Large intestine (tissue), 3 donors: ENCODE measurements around the gene ABCC1. TPM values are rescaled to one million over a fixed set of nuclear protein-coding genes. Genes with fewer than 3 reads are reported as not detected.
A peak's percentile ranks its signal among the peaks of the same experiment; 100 is the strongest.

ENCODE experiments used
- DNase-seq, 2 donors: peaks; one replicate each; pipeline versions ENCODE4 v3.0.0 to v3.0.0-alpha.2; 2013
- H3K27ac ChIP-seq: one replicate; pipeline ENCODE4 v1.5.1; 2013; ENCODE audit warnings: low read length
- H3K27me3 ChIP-seq: 2 replicates; pipeline ENCODE4 v1.6.1; 2013; ENCODE audit warnings: low read length; ENCODE audit not compliant: control insufficient read depth, insufficient read depth
- H3K36me3 ChIP-seq: 2 replicates; pipeline ENCODE4 v1.6.1; 2013; ENCODE audit warnings: low read length; ENCODE audit not compliant: control insufficient read depth, insufficient read depth
- H3K4me1 ChIP-seq: one replicate; pipeline ENCODE4 v1.6.1; 2013; ENCODE audit warnings: low read length; ENCODE audit not compliant: control insufficient read depth, insufficient read depth
- H3K4me3 ChIP-seq: one replicate; pipeline ENCODE4 v1.5.1; 2013; ENCODE audit warnings: low read length
- H3K9me3 ChIP-seq: one replicate; pipeline ENCODE4 v1.6.1; 2013; ENCODE audit warnings: mild to moderate bottlenecking, low read depth, low read length, moderate library complexity; ENCODE audit not compliant: control insufficient read depth
- WGBS: methylation state at CpG from one replicate; pipeline ENCODE4 v1.1.5; 2013; ENCODE audit warnings: low lambda C conversion rate; ENCODE audit not compliant: insufficient coverage; 5-methylcytosine and 5-hydroxymethylcytosine counted together
- polyA plus RNA-seq: library from polyadenylated mRNA; unstranded; fragments of 120-200 nt; gene quantifications from one replicate; pipeline ENCODE4 v1.2.1, GENCODE V29; 2013

ABCC1 gene
- polyA plus RNA-seq, 1 donor, result 10.6 TPM

GRCh38 chr16:16120382-16121184 is 171.2 kb downstream of the ABCC1 start:
- Histone ChIP-seq H3K9me3 (peaks cover 18% of the 10 kb centered on the region), H3K4me1 (peaks cover 4% of the 10 kb centered on the region), H3K4me3 (no peak overlapping the region), H3K27me3 (no peaks in the 10 kb centered on the region), H3K36me3 (peaks cover 31% of the 10 kb centered on the region), H3K27ac (peak overlapping the region; percentile 13)
- no CpG with 5 or more reads among the region's 17 CpGs for WGBS
- DNase-seq, result no peak

- Histone ChIP-seq H3K27me3 (no peaks in the 10 kb centered on the region), H3K4me3 (no peak overlapping the region), H3K27ac (no peak overlapping the region), H3K36me3 (peaks cover 31% of the 10 kb centered on the region), H3K9me3 (peaks cover 18% of the 10 kb centered on the region), H3K4me1 (peaks cover 4% of the 10 kb centered on the region)
- no peak for DNase-seq
- WGBS, result no CpG with 5 or more reads among the region's 6 CpGs
Measured at GRCh38 chr16:16121185-16121727, 171.8 kb downstream of the ABCC1 start.

- no peak for DNase-seq
- H3K4me1 ChIP-seq, result peaks cover 4% of the 10 kb centered on the region
- WGBS, result no CpG with 5 or more reads among the region's 12 CpGs
- H3K4me3 ChIP-seq, result no peak overlapping the region
- no peak overlapping the region for H3K27ac ChIP-seq
- H3K27me3 ChIP-seq, result no peaks in the 10 kb centered on the region
- peaks cover 18% of the 10 kb centered on the region for H3K9me3 ChIP-seq
- H3K36me3 ChIP-seq, result peaks cover 24% of the 10 kb centered on the region
Measured at GRCh38 chr16:16122264-16122663, 172.8 kb downstream of the ABCC1 start.

GRCh38 chr16:16124438-16124837 is 175.0 kb downstream of the ABCC1 start:
- Histone ChIP-seq H3K4me1 (peaks cover 4% of the 10 kb centered on the region), H3K27ac (no peak overlapping the region), H3K27me3 (no peaks in the 10 kb centered on the region), H3K36me3 (peaks cover 16% of the 10 kb centered on the region), H3K9me3 (peaks cover 10% of the 10 kb centered on the region), H3K4me3 (no peak overlapping the region)
- no peak for DNase-seq
- no CpG with 5 or more reads among the region's 10 CpGs for WGBS

GRCh38 chr16:16124974-16125373 is 175.6 kb downstream of the ABCC1 start:
- no peaks in the 10 kb centered on the region for H3K27me3 ChIP-seq
- H3K4me1 ChIP-seq, result peaks cover under 1% of the 10 kb centered on the region
- peaks cover 10% of the 10 kb centered on the region for H3K9me3 ChIP-seq
- no peak overlapping the region for H3K27ac ChIP-seq
- no peak overlapping the region for H3K4me3 ChIP-seq
- H3K36me3 ChIP-seq, result peaks cover 16% of the 10 kb centered on the region
- WGBS, result 100% methylated on average over 2 of the region's 3 CpGs
- DNase-seq, result no peak

- Histone ChIP-seq H3K4me1 (no peaks in the 10 kb centered on the region), H3K4me3 (no peak overlapping the region), H3K36me3 (peaks cover 15% of the 10 kb centered on the region), H3K27me3 (no peaks in the 10 kb centered on the region), H3K9me3 (peaks cover 10% of the 10 kb centered on the region), H3K27ac (no peak overlapping the region)
- DNase-seq, result no peak
- WGBS, result no CpG with 5 or more reads among the region's 10 CpGs
Measured at GRCh38 chr16:16126896-16127295, 177.5 kb downstream of the ABCC1 start.

- peak; percentile 55 for DNase-seq
- Histone ChIP-seq H3K4me3 (no peak overlapping the region), H3K27me3 (no peaks in the 10 kb centered on the region), H3K4me1 (no peaks in the 10 kb centered on the region), H3K36me3 (peaks cover 11% of the 10 kb centered on the region), H3K27ac (no peak overlapping the region), H3K9me3 (peaks cover 10% of the 10 kb centered on the region)
- WGBS, result no CpG with 5 or more reads among the region's 11 CpGs
Measured at GRCh38 chr16:16127469-16128116, 178.2 kb downstream of the ABCC1 start.

- Histone ChIP-seq H3K27ac (no peak overlapping the region), H3K27me3 (no peaks in the 10 kb centered on the region), H3K4me1 (no peaks in the 10 kb centered on the region), H3K4me3 (no peak overlapping the region), H3K9me3 (no peaks in the 10 kb centered on the region), H3K36me3 (peaks cover 11% of the 10 kb centered on the region)
- no peak for DNase-seq
- WGBS, result no CpG with 5 or more reads among the region's 3 CpGs
Measured at GRCh38 chr16:16131204-16131603, 181.8 kb downstream of the ABCC1 start.

GRCh38 chr16:16131659-16132058 is 182.2 kb downstream of the ABCC1 start:
- H3K27ac ChIP-seq, result no peak overlapping the region
- peaks cover 15% of the 10 kb centered on the region for H3K36me3 ChIP-seq
- no peaks in the 10 kb centered on the region for H3K9me3 ChIP-seq
- WGBS, result 90% methylated on average over 2 of the region's 15 CpGs
- DNase-seq, result no peak
- no peak overlapping the region for H3K4me3 ChIP-seq
- no peaks in the 10 kb centered on the region for H3K27me3 ChIP-seq
- no peaks in the 10 kb centered on the region for H3K4me1 ChIP-seq

GRCh38 chr16:16133943-16134604 is 184.7 kb downstream of the ABCC1 start:
- WGBS, result no CpG with 5 or more reads among the region's 21 CpGs

More at GRCh38 chr16:16133943-16134604, 184.7 kb downstream of the ABCC1 start:
- Histone ChIP-seq H3K36me3 (peaks cover 33% of the 10 kb centered on the region), H3K27me3 (no peaks in the 10 kb centered on the region), H3K4me3 (no peak overlapping the region), H3K9me3 (no peaks in the 10 kb centered on the region), H3K27ac (no peak overlapping the region), H3K4me1 (no peaks in the 10 kb centered on the region)
- no peak for DNase-seq
